GM12892 (cell line): ENCODE measurements around the gene DNAJC21.

Experiments
- POLR2A ChIP-seq: IDR thresholded peaks from 2 replicates; pipeline ENCODE4 v1.6.1; 2011; ENCODE audit warnings: low read depth, low read length, control low read depth
- TAF1 ChIP-seq: IDR thresholded peaks from 2 replicates; pipeline ENCODE4 v1.6.1; 2011; ENCODE audit warnings: low read depth, mild to moderate bottlenecking, control low read depth, low read length, borderline replicate concordance

GRCh38 chr5:34886392-34887119, 42.8 kb upstream of the DNAJC21 start:
- TF ChIP-seq TAF1 (no peak), POLR2A (no peak)
